ENCODE measurements around the gene ANAPC10.
"Not testable (repeated sequence)": the region's sequence is repeated elsewhere in the genome, so short reads cannot be mapped to it uniquely, and the experiment has no call there.

Gene ANAPC10

DNA sequence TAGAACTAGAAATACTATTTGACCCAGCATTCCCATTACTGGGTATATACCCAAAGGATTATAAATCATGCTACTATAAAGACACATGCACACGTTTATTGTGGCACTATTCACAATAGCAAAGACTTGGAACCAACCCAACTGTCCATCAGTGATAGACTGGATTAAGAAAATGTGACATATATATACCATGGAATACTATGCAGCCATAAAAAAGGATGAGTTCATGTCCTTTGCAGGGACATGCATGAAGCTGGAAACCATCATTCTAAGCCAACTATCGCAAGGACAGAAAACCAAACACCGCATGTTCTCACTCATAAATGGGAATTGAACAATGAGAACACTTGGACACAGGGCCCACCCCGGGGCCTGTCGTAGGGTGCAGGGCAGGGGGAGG is 97.3 kb downstream of the ANAPC10 start:
- not testable (repeated sequence) for DNase-seq

DNA sequence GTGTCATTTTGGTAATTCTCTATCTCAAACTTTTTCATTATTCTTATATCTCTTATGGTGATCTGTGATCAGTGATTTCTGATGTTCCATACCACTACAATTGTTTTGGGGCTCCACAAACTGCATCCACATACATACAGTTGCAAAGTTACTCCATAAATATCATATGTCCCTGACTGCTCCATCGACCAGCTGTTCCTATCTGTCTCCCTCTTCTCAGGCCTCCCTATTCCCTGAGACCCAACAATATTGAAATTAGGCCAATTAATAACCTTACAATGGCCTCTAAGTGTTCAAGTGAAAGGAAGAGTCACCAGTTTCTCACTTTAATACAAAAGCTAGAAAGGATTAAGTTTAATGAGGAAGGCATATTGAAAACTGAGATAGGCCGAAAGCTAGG is 108.7 kb downstream of the ANAPC10 start:
- no peak for DNase-seq

DNA sequence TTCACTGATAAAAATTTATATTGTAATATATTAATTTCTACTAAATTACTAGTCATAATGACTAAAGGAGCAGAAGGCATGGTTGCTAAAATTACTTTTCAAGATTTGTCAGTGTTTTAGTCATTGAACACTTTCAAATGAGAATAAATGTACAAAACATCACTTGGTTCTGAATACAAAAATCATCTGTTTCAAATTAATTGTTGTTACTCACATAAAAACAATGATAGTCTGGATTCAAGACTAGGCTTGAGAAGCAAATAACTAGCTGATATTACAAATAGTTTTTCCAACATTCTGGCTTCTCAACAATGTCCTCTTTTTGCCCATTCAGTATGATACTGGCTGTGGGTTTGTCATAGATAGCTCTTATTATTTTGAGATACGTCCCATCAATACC is 112.5 kb downstream of the ANAPC10 start:
- no peak for DNase-seq

DNA sequence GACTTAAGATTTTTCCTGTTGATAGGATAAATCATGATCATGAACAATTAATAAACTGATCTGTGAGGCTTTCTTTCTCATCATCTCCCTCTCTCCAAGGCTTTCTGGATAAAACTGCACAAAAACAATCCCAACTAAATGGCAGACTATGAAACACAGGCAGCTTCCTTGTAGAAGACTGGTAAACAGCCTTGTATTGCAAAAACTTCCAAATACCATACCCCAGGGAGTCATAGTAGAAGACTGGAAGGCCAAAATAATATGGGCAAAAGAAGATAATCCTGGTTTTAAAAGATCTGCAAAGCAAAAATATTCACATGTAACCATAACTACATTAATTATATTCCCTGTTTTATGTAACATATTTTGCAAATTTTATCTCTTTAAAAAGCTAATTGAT is 113.0 kb downstream of the ANAPC10 start:
- DNase-seq: no peak

DNA sequence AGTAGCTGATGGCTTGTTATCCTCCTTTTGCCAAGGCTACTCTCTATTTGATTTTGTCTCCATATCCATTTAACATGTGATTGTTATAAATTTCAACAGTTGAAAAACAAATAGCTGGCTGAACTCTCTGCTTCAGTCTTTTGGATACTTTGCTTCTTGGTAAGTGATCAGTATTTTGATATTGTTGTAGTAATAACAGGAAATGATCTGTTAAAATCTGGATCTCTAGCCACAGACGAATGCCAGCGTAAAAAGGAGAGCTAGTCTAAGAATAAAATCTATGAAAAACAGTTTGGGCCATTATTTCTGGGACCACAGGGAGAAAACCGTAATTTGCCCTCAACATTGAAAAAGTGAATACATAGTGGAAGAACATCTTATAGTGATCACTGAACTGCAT is 113.8 kb downstream of the ANAPC10 start:
- no peak for DNase-seq

DNA sequence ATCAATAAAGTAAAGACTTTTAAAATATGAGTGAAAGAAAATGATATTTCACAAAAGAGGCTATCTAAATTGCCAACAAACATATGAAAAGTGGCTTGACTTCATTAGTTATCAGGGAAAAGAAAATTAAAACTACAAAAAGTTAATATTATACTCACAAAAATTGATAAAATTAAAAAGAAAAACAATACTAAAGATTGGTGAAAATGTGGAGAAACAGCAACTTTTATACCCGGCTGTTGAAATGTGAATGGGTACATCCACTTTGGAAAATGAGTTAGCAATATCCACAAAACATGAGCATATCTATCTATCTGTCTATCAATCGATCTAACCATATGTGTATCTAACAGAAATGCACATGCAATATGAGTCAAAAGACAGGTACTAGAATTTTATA is 122.3 kb downstream of the ANAPC10 start:
- DNase-seq: no peak

DNA sequence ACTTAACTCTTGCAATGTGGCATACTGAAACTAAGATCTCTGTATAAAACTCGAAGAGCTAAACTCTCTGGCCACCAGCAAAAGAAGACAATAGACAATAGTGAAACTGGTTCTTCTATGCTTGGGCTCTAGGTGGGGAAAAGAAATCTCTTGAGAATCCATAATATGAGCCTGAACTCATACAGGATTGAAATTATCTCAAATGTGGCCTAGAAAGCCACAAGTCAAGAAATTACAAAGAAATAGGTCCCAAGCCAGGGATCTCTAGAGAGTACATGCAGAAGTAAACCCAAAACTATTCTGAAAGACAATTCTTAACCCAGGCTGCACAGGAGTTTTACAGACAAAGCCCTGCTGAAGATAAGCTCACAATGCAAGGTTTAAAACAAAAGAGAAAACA is 127.4 kb downstream of the ANAPC10 start:
- no peak for DNase-seq

DNA sequence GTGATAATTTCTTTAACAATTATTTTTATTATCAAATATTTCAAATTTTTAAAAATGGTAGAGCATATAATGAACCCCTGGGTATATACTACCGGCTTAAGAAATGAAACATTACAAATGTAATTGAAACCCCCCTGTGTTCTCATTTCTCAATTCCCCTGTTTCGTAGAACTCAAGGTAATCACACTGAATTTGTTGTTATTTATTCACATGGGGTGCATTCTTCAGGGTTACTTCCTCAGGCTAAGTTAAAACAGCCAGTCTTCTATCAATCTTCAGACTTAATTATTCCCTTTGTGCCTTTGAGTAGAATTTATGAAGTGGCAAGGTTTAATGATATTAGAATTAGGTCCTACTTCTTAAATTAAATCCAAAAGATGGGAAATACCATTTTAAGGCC is 128.2 kb downstream of the ANAPC10 start:
- DNase-seq: no peak

DNA sequence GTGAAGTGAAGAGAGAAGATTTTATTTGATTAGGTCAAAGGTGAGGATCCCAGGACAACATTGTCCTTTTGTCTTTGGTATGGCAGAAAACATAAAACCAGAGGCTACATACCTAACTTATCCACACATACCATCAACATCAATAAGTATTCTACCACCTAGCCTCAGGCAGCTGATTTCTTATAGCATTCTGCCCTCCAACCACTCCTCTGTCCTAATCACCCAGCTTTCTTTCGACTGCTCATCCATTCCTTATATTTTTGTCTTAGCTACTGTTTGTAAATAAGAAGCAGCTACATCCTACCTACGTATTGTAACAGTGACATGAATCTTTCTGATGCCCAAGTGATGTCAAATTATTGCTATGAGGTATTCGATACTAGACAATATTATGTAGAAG is 129.4 kb downstream of the ANAPC10 start:
- no peak for DNase-seq

DNA sequence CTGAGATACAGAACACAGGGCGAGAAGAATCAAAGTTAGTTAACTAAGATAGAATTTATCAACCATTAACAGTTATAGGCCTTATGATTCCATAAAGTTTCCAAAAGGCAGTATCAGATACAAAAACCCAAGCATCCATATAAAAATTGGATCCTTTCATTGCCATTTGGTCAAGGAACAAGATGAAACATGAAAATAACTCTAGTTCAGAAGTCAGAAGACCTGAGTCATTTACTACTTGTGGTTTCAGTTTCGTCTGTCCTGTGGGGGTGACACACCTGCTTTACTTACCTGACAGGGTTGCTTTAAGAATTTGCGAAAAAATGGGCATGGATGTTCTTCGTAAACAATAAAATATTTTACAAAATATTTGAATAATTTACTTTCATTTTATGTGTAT is 130.8 kb downstream of the ANAPC10 start:
- DNase-seq: no peak

DNA sequence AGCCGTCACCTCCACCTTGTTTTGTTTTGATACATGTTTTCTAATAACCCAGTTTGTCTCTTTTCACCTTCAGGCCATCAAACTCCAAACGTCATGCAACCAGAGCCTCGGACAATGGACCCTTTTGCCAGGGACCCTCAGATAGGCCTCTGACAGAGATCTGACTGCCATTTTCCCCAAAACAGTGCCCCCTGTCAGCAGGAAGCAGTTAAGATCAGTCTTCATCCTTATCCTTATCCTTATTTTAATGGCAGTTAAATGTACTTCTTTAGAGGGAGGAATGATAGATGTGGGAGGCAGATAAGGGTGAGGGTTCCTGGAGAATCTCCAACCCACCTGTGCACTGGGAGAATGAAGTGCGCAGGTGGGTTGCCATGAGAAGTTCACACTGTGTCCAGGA is 135.7 kb downstream of the ANAPC10 start:
- no peak for DNase-seq

DNA sequence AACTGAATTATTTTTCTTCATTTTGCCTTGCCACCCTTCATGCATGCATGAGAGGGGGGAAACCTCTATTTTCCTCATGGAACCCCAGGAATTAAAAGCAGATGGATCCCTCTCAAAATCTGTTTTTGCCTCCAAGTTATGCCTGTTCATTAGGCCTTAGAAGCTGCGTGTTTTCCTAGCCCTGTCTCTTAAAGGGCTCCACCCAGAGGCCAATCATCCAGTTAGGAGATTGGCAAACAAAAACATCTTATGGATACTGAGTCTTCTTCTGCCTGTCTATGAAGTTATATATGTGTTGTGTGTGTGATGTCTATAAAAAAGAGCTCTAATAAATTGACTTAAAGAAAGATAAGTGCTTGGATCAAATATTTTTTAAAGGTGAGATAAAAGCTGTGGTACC is 142.9 kb downstream of the ANAPC10 start:
- DNase-seq: no peak

DNA sequence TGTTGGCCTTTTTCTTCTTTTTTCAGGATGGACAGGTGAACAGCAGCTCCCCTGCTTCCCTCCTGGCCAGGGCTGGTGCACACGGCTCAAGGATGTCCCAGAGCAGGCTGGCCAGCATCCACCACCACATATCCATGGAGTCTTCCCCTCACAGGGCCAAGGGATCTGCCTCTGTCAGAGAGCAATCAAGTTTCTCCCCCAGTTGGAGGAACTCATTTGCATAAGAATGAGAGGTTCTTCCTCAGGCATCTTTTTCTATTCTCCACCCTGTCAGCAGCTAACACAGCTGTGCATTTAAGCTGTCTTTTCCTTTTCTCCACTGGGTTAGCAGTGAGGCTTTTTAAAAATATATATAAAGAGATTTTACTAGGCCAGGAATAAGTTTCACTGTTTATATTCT is 143.8 kb downstream of the ANAPC10 start:
- no peak for DNase-seq

DNA sequence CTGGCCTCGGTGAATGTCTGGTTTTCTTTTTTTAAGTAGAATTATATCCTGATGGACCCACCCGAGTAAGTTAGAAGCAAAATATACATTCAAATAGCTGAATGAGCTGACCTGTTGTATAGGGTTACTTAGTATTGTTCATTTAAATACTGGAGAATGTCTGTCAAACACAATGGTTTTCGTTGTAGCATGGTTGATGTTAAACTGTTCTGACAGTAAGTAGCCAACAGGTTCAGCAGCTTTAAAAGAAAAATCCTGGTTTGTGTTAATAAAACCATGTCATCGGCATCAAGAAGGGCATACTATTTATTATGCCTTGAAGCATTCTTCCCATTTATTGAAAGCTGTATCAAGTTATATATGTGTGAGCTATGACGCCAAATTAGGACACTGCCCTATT is 149.6 kb downstream of the ANAPC10 start:
- no peak for DNase-seq

DNA sequence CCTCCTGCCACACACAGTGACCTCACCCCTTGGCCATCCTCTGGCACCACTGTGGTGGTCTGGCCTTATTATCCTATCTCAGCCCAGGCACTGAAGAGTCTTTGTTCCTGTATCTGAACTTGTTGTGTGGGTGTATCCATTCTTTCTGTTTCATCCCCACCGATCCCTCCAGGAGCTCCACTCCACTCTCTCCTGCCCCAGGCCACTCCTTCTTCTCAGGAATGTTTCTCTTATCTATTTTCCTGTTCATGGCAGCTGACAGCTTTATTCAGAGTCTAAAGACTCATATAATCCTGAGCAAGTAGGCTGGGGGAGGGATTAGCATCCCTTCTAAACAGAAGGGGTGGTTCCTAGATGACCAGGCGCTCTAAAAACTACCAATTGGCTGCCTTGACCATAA is 150.0 kb downstream of the ANAPC10 start:
- DNase-seq: no peak

All from NCI-H774 (cell line).